IPS-18c (cell line): Measurements from ENCODE around the gene COL24A1.
"Not testable (repeated sequence)": the region's sequence is repeated elsewhere in the genome, so short reads cannot be mapped to it uniquely, and the experiment has no call there.

Experiments
- H3K4me3 ChIP-seq: 2 replicates; pipeline ENCODE4 v1.7.0; 2013; ENCODE audit warnings: low read depth, mild to moderate bottlenecking, low read length, moderate library complexity; ENCODE audit not compliant: insufficient read depth
- H3K9me3 ChIP-seq: one replicate; pipeline ENCODE4 v1.6.1; 2013; ENCODE audit warnings: mild to moderate bottlenecking, low read length, moderate library complexity; ENCODE audit not compliant: control insufficient read depth, insufficient read depth

COL24A1 gene

DNA sequence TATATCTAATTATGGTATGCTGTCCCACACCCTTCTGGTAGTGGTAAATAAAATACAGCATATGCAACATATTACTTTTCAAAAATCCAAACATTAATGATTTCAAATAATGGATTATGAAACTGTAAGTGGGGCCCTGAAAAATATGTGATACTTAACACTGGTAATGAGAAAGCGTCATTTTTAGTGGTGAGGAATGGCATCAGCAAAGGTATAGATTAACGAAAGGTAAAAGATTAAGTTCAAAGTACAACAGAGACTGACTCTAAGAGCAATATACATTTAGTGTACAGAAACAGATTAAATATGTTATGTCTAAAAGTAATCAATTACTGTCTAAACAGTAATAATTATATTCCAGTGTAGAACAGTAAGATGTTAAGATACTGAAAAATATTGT lies 194.1 kb downstream of the COL24A1 start:
- H3K9me3 ChIP-seq, result no peaks in the 10 kb centered on the region
- no peak overlapping the region for H3K4me3 ChIP-seq

DNA sequence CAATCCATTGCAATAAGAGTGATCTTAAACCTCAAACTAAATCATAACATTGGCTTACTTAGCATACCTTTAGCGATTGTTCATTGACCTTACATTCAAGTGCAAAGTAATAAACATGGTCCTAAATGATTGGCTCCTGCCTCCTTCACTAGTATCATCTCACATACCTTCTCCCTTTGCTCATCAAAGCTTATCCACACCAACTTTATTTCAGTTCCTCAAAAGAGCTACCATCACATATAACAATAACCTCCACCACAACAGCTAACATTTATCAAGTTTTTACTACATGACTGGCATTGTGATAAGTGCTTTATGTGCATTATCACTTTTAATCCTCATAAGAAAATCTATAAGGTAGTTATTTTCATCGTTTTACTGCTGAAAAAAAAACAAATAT lies 198.8 kb downstream of the COL24A1 start:
- Histone ChIP-seq H3K9me3 (no peaks in the 10 kb centered on the region), H3K4me3 (no peak overlapping the region)

DNA sequence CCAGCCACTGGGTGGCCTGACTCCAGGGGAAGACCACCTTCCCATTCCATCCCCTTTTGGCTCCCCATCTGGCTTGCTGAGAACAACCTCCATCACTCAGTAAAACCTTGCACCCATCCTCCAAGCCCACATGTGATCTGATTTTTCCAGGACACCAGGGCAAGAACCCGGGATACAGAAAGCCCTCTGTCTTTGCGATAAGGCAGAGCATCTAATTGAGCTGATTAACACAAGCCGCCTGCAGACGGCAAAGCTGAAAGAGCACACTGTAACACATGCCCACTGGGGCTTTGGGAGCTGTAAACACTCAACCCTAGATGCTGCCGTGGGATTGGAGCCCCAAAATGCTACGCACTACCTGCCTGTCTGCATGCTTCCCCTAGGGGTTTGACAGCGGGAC lies 201.4 kb downstream of the COL24A1 start:
- H3K9me3 ChIP-seq, H3K4me3 ChIP-seq: not testable (repeated sequence)

DNA sequence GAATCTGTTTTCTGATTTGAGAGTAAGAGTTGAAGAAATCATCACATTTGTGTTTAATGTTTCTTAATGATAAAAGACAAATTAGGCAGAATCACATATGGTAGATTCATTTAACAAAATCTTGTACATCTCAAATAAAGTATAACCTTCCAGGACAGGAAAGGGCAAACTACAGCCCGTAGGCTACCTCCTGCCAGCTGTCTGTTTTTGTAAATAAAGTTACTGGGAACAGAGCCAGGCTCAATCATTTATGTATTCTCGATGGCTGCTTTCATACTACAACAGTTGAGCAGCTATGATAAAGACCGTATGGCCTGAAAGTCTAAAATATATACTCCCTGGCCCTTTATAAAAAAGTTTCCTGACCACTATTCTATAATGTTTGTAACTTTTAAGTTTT lies 204.1 kb downstream of the COL24A1 start:
- Histone ChIP-seq H3K4me3 (no peak overlapping the region), H3K9me3 (no peaks in the 10 kb centered on the region)

DNA sequence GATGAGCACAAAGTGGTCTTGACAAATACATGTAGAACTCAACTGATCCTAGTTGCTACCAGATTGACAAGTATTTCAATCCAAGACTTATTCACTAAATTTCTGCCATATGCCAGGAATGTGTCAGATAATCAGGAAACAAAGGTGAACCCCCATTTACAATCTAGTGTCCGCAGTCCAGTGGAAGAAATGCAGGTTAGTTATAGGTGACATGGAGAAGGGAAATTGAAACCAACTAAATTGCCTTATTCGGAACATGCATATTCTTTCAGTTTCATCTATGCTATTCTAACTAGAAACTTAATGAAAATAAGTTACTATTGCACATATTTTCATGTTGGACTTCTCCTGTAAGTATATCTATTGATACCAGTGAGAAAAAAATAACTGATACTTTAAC lies 209.4 kb downstream of the COL24A1 start:
- no peak overlapping the region for H3K4me3 ChIP-seq
- no peaks in the 10 kb centered on the region for H3K9me3 ChIP-seq

DNA sequence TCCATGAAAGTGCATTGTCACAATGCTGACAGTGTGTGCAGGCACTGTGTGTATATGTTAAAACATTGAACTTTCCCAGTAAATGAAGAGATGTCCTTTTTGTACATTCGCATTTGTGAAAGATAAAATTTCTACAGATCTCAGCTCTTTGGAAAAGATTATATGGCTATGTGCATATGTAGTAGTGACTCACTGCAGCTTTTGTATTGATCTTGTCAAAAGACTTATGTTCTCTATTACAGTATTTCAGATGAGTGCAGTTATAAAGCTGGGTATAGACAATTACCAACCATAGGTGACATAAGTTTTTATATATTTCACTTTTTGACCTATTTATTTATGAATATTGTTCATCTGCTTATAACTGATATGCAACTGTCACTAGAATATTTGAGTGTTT lies 212.6 kb downstream of the COL24A1 start:
- Histone ChIP-seq H3K4me3 (no peak overlapping the region), H3K9me3 (no peaks in the 10 kb centered on the region)

DNA sequence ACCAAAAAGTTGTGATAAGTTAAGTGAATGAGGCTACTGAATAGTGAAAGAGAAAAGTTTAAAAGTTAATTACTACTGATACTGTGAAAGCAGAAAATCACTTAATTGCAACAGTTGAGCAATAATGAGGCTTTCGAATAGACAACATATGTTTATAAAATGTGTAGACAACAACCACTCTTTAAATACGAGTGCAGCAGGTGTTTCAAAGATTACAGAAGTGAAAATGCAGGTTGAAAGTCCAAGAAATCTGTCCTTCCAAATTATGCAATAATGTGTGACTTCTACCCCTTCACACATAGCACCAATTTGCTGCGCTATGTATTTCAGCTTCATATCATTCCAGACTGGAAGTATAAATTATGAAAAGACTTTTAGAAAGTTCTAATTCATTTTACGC lies 213.0 kb downstream of the COL24A1 start:
- no peak overlapping the region for H3K4me3 ChIP-seq

DNA sequence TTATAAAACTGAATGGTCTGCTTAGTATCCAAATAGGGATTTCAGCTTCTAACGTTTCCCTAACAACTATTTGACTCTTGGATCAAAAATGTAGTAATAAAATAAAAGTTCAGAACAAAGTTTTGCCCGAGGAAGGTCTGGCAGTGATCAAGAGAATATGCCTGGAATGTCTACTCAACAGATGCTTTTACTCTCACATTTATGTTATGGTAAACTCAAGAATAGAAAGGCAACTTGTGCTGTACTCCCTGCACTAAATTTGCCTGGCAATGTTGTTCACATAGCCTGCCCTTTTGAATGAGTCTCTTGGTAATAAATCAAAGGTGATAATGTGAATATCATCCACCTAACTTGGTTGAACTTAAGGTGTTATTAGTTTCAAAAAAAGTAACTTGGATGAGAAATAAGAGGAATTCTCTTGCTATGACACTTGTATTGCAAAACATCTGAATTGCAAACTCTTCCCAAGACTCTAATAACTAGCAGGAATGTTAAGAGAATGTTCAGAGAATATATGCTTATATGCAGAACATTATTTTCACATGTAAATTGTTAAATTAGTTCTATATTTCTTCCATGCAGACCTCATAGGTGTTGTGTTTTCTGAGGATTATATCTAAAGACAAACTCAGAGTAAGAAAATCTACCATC lies 215.8 kb downstream of the COL24A1 start:
- Histone ChIP-seq H3K9me3 (no peaks in the 10 kb centered on the region), H3K4me3 (no peak overlapping the region)

More for the DNA sequence above, 213.0 kb downstream of the COL24A1 start:
- H3K9me3 ChIP-seq, result no peaks in the 10 kb centered on the region

DNA sequence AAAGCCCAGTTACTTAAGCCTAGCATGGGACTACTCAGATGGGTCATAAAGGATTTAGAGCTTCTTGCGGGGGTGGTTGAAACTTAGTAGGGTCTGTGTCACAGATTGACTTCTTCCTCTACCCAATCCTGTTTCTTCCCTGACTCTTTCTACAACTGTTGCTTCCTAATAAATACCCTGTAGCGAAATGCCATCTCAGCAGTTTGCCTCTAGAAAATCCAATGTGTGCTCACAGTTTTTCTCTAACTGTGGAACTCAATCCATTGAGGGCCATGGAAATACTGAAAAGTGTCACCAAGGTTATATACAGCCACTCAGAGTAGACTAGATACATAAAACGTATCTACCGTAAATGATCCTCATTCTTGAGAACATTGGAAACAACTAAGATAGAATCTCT lies 217.7 kb downstream of the COL24A1 start:
- no peaks in the 10 kb centered on the region for H3K9me3 ChIP-seq
- no peak overlapping the region for H3K4me3 ChIP-seq

DNA sequence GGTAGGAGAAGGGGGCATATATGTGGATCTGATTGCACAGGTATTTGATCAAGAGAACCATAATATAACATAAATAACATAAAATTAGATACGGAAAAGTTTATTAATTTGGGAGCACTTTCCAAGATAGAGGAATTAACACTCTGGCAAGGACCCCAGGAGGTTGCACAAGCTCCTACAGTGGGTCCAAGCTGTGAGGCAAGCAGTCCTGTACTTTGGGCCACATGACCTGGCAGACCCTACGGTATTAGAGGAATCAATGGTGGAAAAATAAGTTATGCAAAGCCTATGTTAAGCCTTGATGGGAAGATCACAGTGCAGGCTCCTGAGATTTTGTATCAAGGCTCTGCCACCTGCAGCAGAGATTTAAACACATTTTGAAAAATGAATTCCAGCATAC lies 220.1 kb downstream of the COL24A1 start:
- no peaks in the 10 kb centered on the region for H3K9me3 ChIP-seq
- H3K4me3 ChIP-seq, result no peak overlapping the region

DNA sequence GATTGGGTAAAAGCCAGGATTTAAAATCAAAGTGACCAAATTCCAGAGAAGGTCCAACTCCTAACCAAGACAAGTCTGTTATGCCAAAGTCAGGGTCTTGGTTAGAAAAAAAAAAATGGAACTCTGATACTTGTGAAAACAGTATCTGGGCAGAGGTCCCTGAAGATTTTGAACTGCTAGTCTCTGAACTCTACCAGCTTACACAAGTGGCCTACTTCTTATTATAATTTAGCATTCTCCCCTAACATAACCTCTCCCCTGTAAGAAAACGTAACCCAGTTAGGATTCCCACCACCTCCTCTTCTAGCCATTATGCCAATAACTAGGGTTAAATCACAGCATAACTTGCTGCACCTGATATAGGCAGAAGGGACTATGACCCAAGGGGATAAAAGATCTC lies 220.5 kb downstream of the COL24A1 start:
- no peak overlapping the region for H3K4me3 ChIP-seq
- H3K9me3 ChIP-seq, result no peaks in the 10 kb centered on the region

DNA sequence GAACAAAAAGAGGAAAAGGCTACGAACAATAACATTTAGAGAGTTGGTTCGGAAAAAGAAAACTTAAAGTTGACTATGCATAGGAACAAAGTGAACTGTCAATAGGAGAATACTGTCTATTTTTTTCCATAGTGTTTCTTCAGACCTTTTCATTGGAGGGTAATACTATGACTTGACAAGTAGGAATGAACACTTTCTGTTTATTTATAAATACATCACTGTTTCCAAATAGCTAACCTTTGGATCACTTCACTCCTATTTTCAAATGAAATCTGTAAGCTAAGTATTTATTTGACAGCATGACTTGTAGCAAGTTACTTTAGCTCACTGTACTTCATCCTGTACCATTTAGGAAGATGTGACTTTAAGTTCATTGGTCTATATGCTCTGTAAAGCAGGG lies 221.3 kb downstream of the COL24A1 start:
- Histone ChIP-seq H3K9me3 (no peaks in the 10 kb centered on the region), H3K4me3 (no peak overlapping the region)

DNA sequence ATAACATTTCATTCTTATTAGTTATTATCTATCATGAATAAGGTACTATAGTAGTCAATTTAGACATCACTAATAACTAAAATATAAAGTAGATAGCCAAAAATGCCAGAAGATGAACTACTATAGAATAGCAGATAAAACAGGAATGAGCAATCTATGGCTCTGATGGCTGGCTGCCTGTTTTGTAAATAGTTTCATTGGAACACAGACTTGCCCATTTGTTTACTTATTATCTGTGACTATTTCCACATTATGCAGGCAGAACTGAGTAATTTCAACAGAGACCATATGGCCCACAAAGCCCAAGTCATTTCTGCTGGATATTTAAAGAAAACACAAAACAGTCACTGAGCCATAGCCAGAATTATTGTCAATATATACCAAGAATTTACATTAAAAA lies 222.1 kb downstream of the COL24A1 start:
- no peaks in the 10 kb centered on the region for H3K9me3 ChIP-seq
- H3K4me3 ChIP-seq, result no peak overlapping the region

DNA sequence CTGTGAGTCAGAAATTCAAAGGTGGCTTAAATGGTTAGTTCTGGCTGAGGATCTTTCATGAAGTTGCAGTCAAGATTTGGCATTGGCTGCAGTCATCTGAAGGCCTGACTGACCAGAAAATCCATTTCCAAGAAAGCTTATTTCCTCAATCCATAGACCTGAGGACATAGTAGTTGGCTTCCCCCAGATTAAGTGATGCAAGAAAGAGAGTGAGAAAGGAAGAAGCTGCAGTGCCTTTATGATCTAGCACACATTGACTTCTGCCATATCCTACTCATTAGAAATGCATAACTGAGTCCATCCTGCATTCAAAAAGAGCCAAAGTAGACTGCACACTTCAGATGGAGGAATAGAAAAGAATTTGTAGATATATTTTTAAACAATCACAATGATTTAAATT lies 222.6 kb downstream of the COL24A1 start:
- H3K4me3 ChIP-seq, result no peak overlapping the region
- no peaks in the 10 kb centered on the region for H3K9me3 ChIP-seq

DNA sequence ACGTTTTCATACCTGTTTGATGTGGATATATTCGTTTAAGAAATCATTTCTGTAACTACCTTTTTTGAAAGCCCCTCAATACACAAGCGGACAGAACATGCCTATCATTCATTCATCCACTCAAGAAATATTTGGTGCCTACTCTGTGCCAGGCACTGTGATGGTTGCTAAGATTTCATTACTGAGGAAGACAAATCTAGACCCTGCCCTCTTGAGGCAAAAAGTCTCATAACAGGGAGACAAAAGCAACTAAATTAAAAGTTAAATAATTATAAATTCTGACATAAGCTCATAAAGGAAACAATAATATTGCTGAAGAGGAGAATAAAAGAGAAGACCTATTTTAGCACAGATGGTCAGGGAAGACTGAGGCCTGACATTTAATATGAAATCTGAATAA lies 244.8 kb downstream of the COL24A1 start:
- H3K4me3 ChIP-seq, result no peak overlapping the region
- no peaks in the 10 kb centered on the region for H3K9me3 ChIP-seq

DNA sequence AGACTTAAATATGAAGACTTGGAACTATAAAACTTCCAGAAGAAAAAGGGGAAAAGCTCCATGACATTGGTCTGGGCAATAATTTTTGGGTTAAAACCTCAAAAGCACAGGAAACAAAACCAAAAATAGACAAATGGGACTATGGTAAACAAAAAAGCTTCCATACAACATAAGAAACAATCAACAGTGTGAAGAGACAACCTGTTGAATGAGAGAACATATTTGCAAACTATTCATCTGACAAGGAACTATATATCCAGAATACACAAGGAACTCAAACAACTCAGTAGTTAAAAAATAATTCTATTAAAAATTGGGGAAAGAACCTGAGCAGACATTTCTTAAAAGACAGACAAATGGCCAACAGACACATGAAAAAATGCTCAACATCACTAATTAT lies 255.7 kb downstream of the COL24A1 start:
- Histone ChIP-seq H3K4me3 (no peak overlapping the region), H3K9me3 (no peaks in the 10 kb centered on the region)

DNA sequence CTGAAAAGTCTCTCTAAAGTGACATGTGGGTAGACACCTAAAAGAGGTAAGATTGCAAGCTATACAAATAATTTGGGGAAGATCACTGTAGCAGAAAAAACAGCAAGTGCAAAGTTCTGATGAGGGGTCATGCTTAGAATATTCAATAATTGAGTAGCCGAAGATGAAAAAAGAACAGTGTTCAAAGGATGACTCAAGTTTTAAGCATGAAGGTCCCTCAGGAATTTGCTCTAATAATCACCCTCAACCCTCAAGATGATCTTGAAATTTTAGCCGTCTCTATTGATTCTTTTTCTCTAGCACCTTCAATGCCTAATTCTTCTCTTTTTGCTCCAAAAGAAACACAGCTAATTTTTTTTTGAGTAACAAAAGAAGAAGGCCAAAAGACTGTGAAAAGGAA lies 257.7 kb downstream of the COL24A1 start:
- Histone ChIP-seq H3K9me3 (no peaks in the 10 kb centered on the region), H3K4me3 (no peak overlapping the region)

DNA sequence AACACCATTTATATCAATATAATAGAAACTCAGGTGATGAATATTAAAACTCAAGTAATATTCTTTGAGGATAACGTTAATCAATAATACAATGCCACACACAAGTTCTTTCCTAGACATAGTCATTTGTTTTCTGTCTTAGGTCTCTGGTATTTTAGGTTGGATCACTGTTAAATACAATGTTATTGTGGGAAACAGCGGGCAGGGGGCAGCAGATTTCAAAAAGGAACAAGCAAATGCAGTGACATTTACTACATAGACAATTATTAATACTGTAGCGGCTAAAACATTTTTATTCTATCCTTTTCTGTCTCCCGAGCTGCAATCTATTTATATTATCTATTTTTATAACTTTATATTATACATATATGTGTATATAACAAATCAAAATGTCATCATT lies 261.9 kb downstream of the COL24A1 start:
- no peak overlapping the region for H3K4me3 ChIP-seq
- H3K9me3 ChIP-seq, result no peaks in the 10 kb centered on the region

DNA sequence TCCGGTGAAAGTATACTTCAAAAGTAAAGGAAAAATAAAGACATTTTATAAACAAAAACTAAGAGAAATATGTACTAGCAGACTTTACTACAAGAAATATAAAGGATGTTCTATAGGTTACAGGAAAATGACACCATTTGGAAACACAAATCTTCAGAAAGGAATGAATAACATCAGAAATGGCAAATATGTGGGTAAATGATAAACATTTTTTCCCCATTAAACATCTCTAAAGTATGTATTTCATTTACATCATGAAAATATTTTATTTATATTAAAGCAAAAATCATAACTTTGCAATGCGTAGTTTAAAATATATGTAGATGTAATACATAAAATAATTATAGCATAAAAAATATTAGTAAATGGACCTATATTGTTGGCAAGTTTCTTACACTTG lies 264.2 kb downstream of the COL24A1 start:
- no peak overlapping the region for H3K4me3 ChIP-seq
- no peaks in the 10 kb centered on the region for H3K9me3 ChIP-seq
